Peyer's patch (tissue), 4 donors: ENCODE measurements around the gene TGFA.

Experiments used
- POLR2A ChIP-seq, 2 donors: fragments of 450-650 bp; IDR thresholded peaks; one replicate each; pipeline ENCODE4 v1.5.1; 2017; ENCODE audit warnings: antibody characterized with exemption in 2 of 2, mild to moderate bottlenecking in 2 of 2, moderate library complexity in 2 of 2
- TF ChIP-seq, protein P1 (sequence below), 6 experiments: fragments of 450-650 bp in 4 of 6; fragments of 200-600 bp in 2 of 6; sonication (generic) in 1 of 6; IDR thresholded peaks; one replicate each; pipeline ENCODE4 v1.5.1; 2017 to 2019; ENCODE audit warnings: antibody characterized with exemption in 6 of 6, mild to moderate bottlenecking in 3 of 6, moderate library complexity in 1 of 6

DNA sequence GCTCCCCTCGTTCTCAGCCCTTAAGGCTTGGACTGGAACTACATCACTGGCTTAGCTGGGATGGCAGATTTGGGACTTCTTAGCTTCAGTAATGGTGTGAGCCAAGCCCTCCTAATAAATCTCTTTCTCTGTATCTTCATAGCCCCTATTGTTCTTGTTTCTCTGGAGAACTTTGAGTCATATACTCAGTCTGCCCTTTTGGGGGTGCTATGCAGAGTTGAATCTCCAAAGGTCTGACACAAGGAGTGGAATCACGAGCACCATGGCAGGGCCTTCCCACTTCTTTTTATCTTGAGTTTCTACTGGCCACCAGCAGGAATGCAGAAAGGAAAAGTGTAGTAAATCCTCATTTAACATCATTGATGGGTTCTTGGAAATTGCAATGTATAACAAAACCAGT, 13.3 kb upstream of the TGFA start:
- TF ChIP-seq, protein P1, sequence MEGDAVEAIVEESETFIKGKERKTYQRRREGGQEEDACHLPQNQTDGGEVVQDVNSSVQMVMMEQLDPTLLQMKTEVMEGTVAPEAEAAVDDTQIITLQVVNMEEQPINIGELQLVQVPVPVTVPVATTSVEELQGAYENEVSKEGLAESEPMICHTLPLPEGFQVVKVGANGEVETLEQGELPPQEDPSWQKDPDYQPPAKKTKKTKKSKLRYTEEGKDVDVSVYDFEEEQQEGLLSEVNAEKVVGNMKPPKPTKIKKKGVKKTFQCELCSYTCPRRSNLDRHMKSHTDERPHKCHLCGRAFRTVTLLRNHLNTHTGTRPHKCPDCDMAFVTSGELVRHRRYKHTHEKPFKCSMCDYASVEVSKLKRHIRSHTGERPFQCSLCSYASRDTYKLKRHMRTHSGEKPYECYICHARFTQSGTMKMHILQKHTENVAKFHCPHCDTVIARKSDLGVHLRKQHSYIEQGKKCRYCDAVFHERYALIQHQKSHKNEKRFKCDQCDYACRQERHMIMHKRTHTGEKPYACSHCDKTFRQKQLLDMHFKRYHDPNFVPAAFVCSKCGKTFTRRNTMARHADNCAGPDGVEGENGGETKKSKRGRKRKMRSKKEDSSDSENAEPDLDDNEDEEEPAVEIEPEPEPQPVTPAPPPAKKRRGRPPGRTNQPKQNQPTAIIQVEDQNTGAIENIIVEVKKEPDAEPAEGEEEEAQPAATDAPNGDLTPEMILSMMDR (IDR thresholded peaks at IDR 0.05), result no peak
- no peak for TF ChIP-seq POLR2A (IDR thresholded peaks at IDR 0.05)
